Measurements from ENCODE around the gene RAB43.
A peak's percentile ranks its signal among the peaks of the same experiment; 100 is the strongest.
"Not testable (repeated sequence)": the region's sequence is repeated elsewhere in the genome, so short reads cannot be mapped to it uniquely, and the experiment has no call there.

Gene RAB43

GRCh38 chr3:129077222-129077621 is 44.4 kb downstream of the RAB43 start:
- H3K4me3 ChIP-seq (ENCODE audit: low read depth, low read length): no peak overlapping the region
- H3K9me3 ChIP-seq (ENCODE audit: control insufficient read depth, insufficient read depth, low read depth, low read length): no peaks in the 10 kb centered on the region
- H3K4me1 ChIP-seq (ENCODE audit: control insufficient read depth, insufficient read depth, low read length): no peaks in the 10 kb centered on the region
- H3K36me3 ChIP-seq (ENCODE audit: control insufficient read depth in 2 of 2, insufficient read depth in 1 of 2, low read length in 2 of 2): no peaks in the 10 kb centered on the region
- H3K27ac ChIP-seq (ENCODE audit: extremely low read depth, low read depth, low read length): no peak overlapping the region
- TF ChIP-seq ZNF148 (tag by site-specific recombination; IDR thresholded peaks at IDR 0.05; ENCODE audit: borderline replicate concordance) (no peak), ZNF664 (tag by site-specific recombination; IDR thresholded peaks at IDR 0.05) (no peak), ZNF692 (tag by site-specific recombination; IDR thresholded peaks at IDR 0.05) (no peak), ZNF10 (tag by site-specific recombination; IDR thresholded peaks at IDR 0.05) (0 out of 2 replicates have a peak, but pooled peaks have one; percentile 51)
- ChIA-PET CTCF (no interaction called here), POLR2A (no interaction called here)

DNA sequence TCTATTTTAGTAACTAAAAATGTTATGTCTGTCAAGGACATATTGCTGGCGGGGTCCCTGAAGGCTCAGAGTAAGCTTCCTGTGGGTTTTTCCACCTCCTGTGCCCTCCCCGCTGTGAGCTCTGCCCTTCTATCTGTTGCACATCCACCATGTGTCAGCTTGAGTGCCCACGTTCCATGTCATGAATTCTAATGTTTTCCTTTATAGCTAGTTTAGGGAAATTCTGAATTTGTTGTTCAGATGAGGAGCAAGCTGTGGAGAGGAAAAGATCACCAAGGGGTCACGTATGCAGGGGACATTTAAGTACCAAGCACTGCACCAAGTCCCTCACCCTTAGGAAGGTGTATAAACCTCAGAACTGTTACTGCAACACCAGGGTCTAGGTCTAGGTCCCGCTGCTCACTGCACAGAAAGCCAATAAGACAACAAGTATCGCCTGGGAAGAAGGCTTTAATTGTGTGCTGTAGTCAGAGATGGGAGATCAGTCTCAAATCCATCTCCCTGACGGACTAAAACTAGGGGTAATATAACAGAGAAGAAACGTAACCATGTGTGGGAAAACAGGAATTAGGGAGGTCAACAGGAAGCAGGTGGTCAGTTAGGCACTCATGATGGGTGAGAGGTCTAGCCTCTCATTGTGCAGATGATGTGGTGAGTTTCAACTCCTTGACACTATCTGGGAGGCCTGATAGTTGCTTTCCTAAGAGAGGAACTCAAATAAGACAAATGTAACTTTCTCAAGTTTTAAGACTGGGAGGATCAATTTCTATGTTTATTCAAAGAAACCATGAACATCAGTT is 51.3 kb downstream of the RAB43 start:
- TF ChIP-seq ZNF692 (tag by site-specific recombination; IDR thresholded peaks at IDR 0.05): no peak
- TF ChIP-seq ZBTB1 (tag by site-specific recombination; IDR thresholded peaks at IDR 0.05): no peak
- no peak for TF ChIP-seq KLF7 (tag by site-specific recombination; IDR thresholded peaks at IDR 0.05; ENCODE audit: borderline replicate concordance)
- no peak for TF ChIP-seq ZSCAN30 (tag by site-specific recombination; IDR thresholded peaks at IDR 0.05)
- Histone ChIP-seq H3K4me3 (ENCODE audit: low read depth, low read length) (no peak overlapping the region), H3K27ac (ENCODE audit: extremely low read depth, low read depth, low read length) (no peak overlapping the region), H3K36me3 (ENCODE audit: control insufficient read depth in 2 of 2, insufficient read depth in 1 of 2, low read length in 2 of 2) (no peaks in the 10 kb centered on the region), H3K9me3 (ENCODE audit: control insufficient read depth, insufficient read depth, low read depth, low read length) (no peaks in the 10 kb centered on the region), H3K4me1 (ENCODE audit: control insufficient read depth, insufficient read depth, low read length) (no peaks in the 10 kb centered on the region)
- ChIA-PET POLR2A (no interaction called here), CTCF (interaction anchor here (1.4 kb wide), 1 partner anchor 17 kb away, joined by 5 read pairs; no protein-coding TSS in a partner anchor)

GRCh38 chr3:129069313-129070085 is 52.1 kb downstream of the RAB43 start:
- H3K9me3 ChIP-seq (ENCODE audit: control insufficient read depth, insufficient read depth, low read depth, low read length); H3K27ac ChIP-seq (ENCODE audit: extremely low read depth, low read depth, low read length); H3K4me3 ChIP-seq (ENCODE audit: low read depth, low read length); H3K36me3 ChIP-seq (ENCODE audit: control insufficient read depth in 2 of 2, insufficient read depth in 1 of 2, low read length in 2 of 2); H3K4me1 ChIP-seq (ENCODE audit: control insufficient read depth, insufficient read depth, low read length): not testable (repeated sequence)
- POLR2A ChIA-PET: interaction anchor here (1.2 kb wide), 1 partner anchor 52 kb away, joined by 4 read pairs; the partner anchor contains the start of gene RAB43
- CTCF ChIA-PET: interaction anchor here (0.5 to 1.4 kb wide), 3 partner anchors 16 to 176 kb away, joined by 3 to 5 read pairs (median 3); no protein-coding TSS in a partner anchor
- TF ChIP-seq SP2 (tag by site-specific recombination; IDR thresholded peaks at IDR 0.05): peak; percentile 11; the same call in 1 of the 2 replicates

DNA sequence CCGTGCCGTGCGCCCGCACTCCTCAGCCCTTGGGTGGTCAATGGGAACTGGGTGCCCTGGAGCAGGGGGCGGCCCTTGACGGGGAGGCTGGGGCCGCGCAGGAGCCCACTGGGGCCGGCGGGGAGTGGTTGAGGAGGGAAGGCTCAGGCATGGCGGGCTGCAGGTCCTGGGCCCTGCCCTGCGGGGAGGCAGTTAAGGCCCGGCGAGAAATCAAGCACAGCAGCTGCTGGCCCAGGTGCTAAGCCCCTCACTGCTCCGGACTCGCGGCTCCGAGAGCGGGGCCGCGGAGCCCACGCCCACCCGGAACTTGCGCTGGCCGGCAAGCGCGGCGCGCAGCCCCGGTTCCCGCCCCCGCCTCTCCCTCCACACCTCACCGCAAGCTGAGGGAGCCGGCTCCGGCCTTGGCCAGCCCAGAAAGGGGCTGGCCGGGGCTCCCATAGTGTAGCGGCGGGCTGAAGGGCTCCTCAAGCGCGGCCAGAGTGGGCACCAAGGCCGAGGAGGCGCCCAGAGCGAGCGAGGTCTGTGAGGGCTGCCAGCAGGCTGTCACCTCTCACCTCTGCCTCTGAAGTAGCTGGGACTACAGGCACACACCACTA is 53.2 kb downstream of the RAB43 start:
- Histone ChIP-seq H3K4me3 (ENCODE audit: low read depth, low read length) (no peak overlapping the region), H3K9me3 (ENCODE audit: control insufficient read depth, insufficient read depth, low read depth, low read length) (no peaks in the 10 kb centered on the region), H3K4me1 (ENCODE audit: control insufficient read depth, insufficient read depth, low read length) (no peaks in the 10 kb centered on the region), H3K27ac (ENCODE audit: extremely low read depth, low read depth, low read length) (no peak overlapping the region), H3K36me3 (ENCODE audit: control insufficient read depth in 2 of 2, insufficient read depth in 1 of 2, low read length in 2 of 2) (no peaks in the 10 kb centered on the region)
- ChIA-PET CTCF (no interaction called here), POLR2A (interaction anchor here (1.2 kb wide), 1 partner anchor 53 kb away, joined by 4 read pairs; the partner anchor contains the start of gene RAB43)
- TF ChIP-seq ZNF221 (tag by site-specific recombination; IDR thresholded peaks at IDR 0.05; ENCODE audit: borderline replicate concordance) (no peak), ZNF837 (tag by site-specific recombination; IDR thresholded peaks at IDR 0.05) (no peak), YY2 (tag by site-specific recombination; IDR thresholded peaks at IDR 0.05) (no peak), ZNF777 (tag by site-specific recombination; IDR thresholded peaks at IDR 0.05; ENCODE audit: borderline replicate concordance) (no peak), ZBTB7A (tag by site-specific recombination; IDR thresholded peaks at IDR 0.05; ENCODE audit: low read depth) (no peak), ZBTB1 (tag by site-specific recombination; IDR thresholded peaks at IDR 0.05) (no peak), FEZF1 (tag by site-specific recombination; IDR thresholded peaks at IDR 0.05) (no peak), ZNF692 (tag by site-specific recombination; IDR thresholded peaks at IDR 0.05) (no peak), ZNF785 (tag by site-specific recombination; IDR thresholded peaks at IDR 0.05) (no peak)
